Epithelial cell of prostate (primary cell): ENCODE data around the gene MRPL58.

Source experiments
- DNase-seq: peaks from one replicate; pipeline ENCODE4 v3.0.0-alpha.2; 2011; ENCODE audit warnings: low read depth, low spot score
- H3K27ac ChIP-seq: fragments of 450-650 bp; 2 replicates; pipeline ENCODE4 v1.5.1; 2017; ENCODE audit warnings: mild to moderate bottlenecking

The MRPL58 gene

GRCh38 chr17:75067856-75068255 is 55.4 kb downstream of the MRPL58 start:
- DNase-seq: no peak
- no peak overlapping the region for H3K27ac ChIP-seq

DNA sequence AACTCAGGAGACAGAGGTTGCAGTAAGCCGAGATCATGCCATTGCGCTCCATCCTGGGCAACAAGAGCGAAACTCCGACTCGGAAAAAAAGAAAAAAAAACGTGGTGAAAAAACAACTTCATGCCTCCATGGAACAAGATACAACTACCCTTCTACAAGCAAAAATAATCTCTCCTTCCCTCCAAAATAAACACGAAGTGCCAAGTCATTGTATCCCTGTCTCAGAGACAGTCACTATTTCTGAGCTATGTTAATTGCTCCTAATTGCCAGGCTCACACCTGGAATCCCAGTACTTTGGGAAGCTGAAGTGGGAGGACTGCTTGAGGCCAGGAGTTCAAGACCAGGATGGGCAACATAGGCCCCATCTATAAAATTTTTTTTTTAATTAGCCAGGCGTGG is 56.3 kb downstream of the MRPL58 start:
- H3K27ac ChIP-seq: no peak overlapping the region
- no peak for DNase-seq

DNA sequence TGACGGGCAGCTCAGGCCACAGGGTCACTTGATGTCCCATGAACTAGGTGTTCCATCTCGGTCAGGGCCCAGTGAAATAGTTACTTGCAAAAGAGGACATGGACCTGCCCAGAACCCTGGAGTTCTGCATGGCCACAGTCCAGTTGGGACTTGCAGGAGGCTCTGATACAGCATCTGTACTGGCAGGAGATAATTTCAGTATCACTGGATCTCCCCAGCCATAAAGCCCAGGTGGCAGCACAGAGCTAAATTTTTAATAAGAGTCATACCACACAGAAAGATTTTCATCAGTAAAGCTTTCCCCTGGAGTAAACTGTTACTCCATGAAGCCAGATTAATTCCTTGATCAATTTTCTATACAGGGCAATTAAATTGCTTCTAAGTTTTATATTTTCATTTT is 57.3 kb downstream of the MRPL58 start:
- DNase-seq: no peak
- H3K27ac ChIP-seq: no peak overlapping the region
